Endothelial cell of umbilical vein (primary cell): ENCODE results near the gene ECHDC1. TPM values are rescaled to one million over a fixed set of nuclear protein-coding genes. Genes with fewer than 3 reads are reported as not detected.

ENCODE experiments used
- Bru-seq: library from RNA; stranded (reverse); fragments of 400-500 nt; gene quantifications from one replicate; lab custom pipeline; 2021; lab: Mats Ljungman, UMichigan
- BruChase-seq, 2 experiments: library from RNA; stranded (reverse); fragments of 400-500 nt; gene quantifications; one replicate each; lab custom pipeline; 2021; lab: Mats Ljungman, UMichigan
- BruUV-seq: library from RNA; stranded (reverse); fragments of 400-500 nt; replicated peaks from 2 replicates; lab custom pipeline; 2021; lab: Mats Ljungman, UMichigan
- CTCF ChIA-PET: fragments of 300-600, 350-600 bp; sonication (Branson Sonifier 250); formaldehyde crosslinking; loops from one replicate; lab custom pipeline; 2021; ENCODE audit warnings: antibody characterized with exemption, inconsistent platforms; lab: Charles Lee
- POLR2A ChIA-PET: fragments of 300-600, 350-600 bp; sonication (Branson Sonifier 250); formaldehyde crosslinking; loops from one replicate; lab custom pipeline; 2021; ENCODE audit warnings: antibody characterized with exemption, inconsistent platforms; lab: Charles Lee
- DNase-seq: peaks from one replicate; pipeline ENCODE4 v3.0.0-alpha.2; 2011; ENCODE audit warnings: low read depth, low spot score
- FAIRE-seq: peaks from 2 replicates; lab custom pipeline; 2011; peaks lifted over from hg19 to GRCh38; lab: Jason Lieb, UNC
- H2AFZ ChIP-seq: 2 replicates; pipeline ENCODE4 v1.6.0; 2012; ENCODE audit warnings: low read depth, low read length, control low read depth, inconsistent platforms
- H3K27ac ChIP-seq: 2 replicates; pipeline ENCODE4 v1.5.1; 2011; ENCODE audit warnings: low read depth, mild to moderate bottlenecking, control low read depth, low read length, moderate library complexity; ENCODE audit not compliant: insufficient read depth
- H3K27me3 ChIP-seq, 2 experiments: 2 replicates each; pipeline versions ENCODE4 v1.6.0 to v1.6.1; 2011; ENCODE audit warnings: low read length in 2 of 2, mixed read lengths in 1 of 2; ENCODE audit not compliant: control insufficient read depth in 2 of 2, insufficient read depth in 2 of 2
- H3K36me3 ChIP-seq, 2 experiments: 2 replicates in 1 of 2; 3 replicates in 1 of 2; pipeline ENCODE4 v1.5.1; 2011; ENCODE audit warnings: low read length in 2 of 2, mild to moderate bottlenecking in 1 of 2, moderate library complexity in 1 of 2; ENCODE audit not compliant: control insufficient read depth in 2 of 2, insufficient read depth in 2 of 2; ENCODE audit errors: extremely low read depth in 1 of 2
- H3K4me1 ChIP-seq: 3 replicates; pipeline ENCODE4 v1.5.1; 2011; ENCODE audit warnings: mild to moderate bottlenecking, low read length; ENCODE audit not compliant: control insufficient read depth, insufficient read depth; ENCODE audit errors: extremely low read depth
- H3K4me2 ChIP-seq: 2 replicates; pipeline ENCODE4 v1.6.1; 2011; ENCODE audit warnings: low read length, control low read depth, mixed read lengths; ENCODE audit not compliant: insufficient read depth
- H3K4me3 ChIP-seq, 3 experiments: fragments of 200-600 bp in 1 of 3; sonication (generic), shearing (Covaris generic) in 1 of 3; replicated peaks in 1 of 3; 2 replicates each; pipeline ENCODE4 v1.5.1; 2011 to 2016; ENCODE audit warnings: control low read depth in 3 of 3, low read length in 3 of 3, mild to moderate bottlenecking in 2 of 3, inconsistent platforms in 1 of 3, low read depth in 1 of 3, moderate library complexity in 1 of 3; ENCODE audit not compliant: insufficient read depth in 1 of 3
- H3K79me2 ChIP-seq: 2 replicates; pipeline ENCODE4 v1.6.0; 2012; ENCODE audit warnings: low read length, inconsistent platforms; ENCODE audit not compliant: control insufficient read depth, insufficient read depth
- H3K9ac ChIP-seq: replicated peaks from 2 replicates; pipeline ENCODE3; 2011; ENCODE audit warnings: low read length, control low read depth; ENCODE audit not compliant: insufficient read depth; ENCODE audit errors: extremely low read depth
- H3K9me1 ChIP-seq: replicated peaks from 3 replicates; pipeline ENCODE4 v1.6.0; 2011; ENCODE audit warnings: mild to moderate bottlenecking, low read length; ENCODE audit not compliant: control insufficient read depth, insufficient read depth; ENCODE audit errors: extremely low read depth
- H3K9me3 ChIP-seq: replicated peaks from 2 replicates; pipeline ENCODE4 v1.5.1; 2012; ENCODE audit warnings: low read length, inconsistent platforms; ENCODE audit not compliant: control insufficient read depth, insufficient read depth
- H4K20me1 ChIP-seq: replicated peaks from 2 replicates; pipeline ENCODE3; 2011; ENCODE audit warnings: mild to moderate bottlenecking, low read length; ENCODE audit not compliant: control insufficient read depth, insufficient read depth; ENCODE audit errors: extremely low read depth
- EZH2 ChIP-seq: IDR thresholded peaks from 2 replicates; pipeline ENCODE4 v1.6.1; 2012; ENCODE audit warnings: borderline replicate concordance, low read depth, mild to moderate bottlenecking, moderate library complexity, low read length, inconsistent platforms; ENCODE audit not compliant: severe bottlenecking
- FOS ChIP-seq: IDR thresholded peaks from 2 replicates; pipeline ENCODE4 v1.6.1; 2011; ENCODE audit warnings: mild to moderate bottlenecking, low read length, moderate library complexity, borderline replicate concordance; ENCODE audit not compliant: insufficient read depth
- MYC ChIP-seq: IDR thresholded peaks from one replicate; pipeline ENCODE4 v1.6.1; 2011; ENCODE audit warnings: mild to moderate bottlenecking, low read depth, low read length
- POLR2A ChIP-seq: IDR thresholded peaks from 2 replicates; pipeline ENCODE4 v1.6.1; 2012; ENCODE audit warnings: low read depth, mild to moderate bottlenecking, control low read depth, low read length
- POLR2AphosphoS5 ChIP-seq: IDR thresholded peaks from 2 replicates; pipeline ENCODE4 v1.6.1; 2012; ENCODE audit warnings: low read depth, mild to moderate bottlenecking, control low read depth, low read length, moderate library complexity; ENCODE audit not compliant: insufficient read depth
- dilution Hi-C: fragments of 300-500 bp; cut with MboI; formaldehyde crosslinking; loops from one replicate; pipeline ENCODE4 v1.15.0; 2019; ENCODE audit warnings: low sequenced_read_pairs; ENCODE audit not compliant: extremely low pct_ligation_motif_present
- intact Hi-C: fragments of 100-400 bp; cut with micrococcal nuclease; formaldehyde crosslinking; loops from one replicate; pipeline ENCODE4 v1.10.0; 2022
- long read RNA-seq: library from polyadenylated mRNA; stranded (forward); transcript quantifications from one replicate; pipeline ENCODE4 v2.0.0, GENCODE V29; 2021
- polyA minus RNA-seq, 3 experiments: library from RNA; depleted of rRNA, polyadenylated mRNA; stranded (reverse); fragments of >200 nt; gene quantifications; 1 replicate in 1 of 3; 2 replicates in 2 of 3; pipeline ENCODE4 v1.2.3, GENCODE V29; 2011
- polyA plus RNA-seq, 4 experiments: library from polyadenylated mRNA; depleted of rRNA in 3 of 4; stranded (reverse) in 3 of 4; unstranded in 1 of 4; fragments of >200 nt; gene quantifications; 2 replicates each; pipeline versions ENCODE4 v1.2.1 to v1.2.3, GENCODE V29; 2011 to 2012; ENCODE audit warnings: missing spikeins in 1 of 4
- total RNA-seq: library from RNA; stranded (reverse); gene quantifications from 2 replicates; pipeline ENCODE4 v1.2.3, GENCODE V29; 2021
- TF ChIP-seq, protein P1 (sequence below): IDR thresholded peaks from 2 replicates; pipeline ENCODE4 v1.6.1; 2011; ENCODE audit not compliant: insufficient read depth, insufficient read length

The ECHDC1 gene, protein sequence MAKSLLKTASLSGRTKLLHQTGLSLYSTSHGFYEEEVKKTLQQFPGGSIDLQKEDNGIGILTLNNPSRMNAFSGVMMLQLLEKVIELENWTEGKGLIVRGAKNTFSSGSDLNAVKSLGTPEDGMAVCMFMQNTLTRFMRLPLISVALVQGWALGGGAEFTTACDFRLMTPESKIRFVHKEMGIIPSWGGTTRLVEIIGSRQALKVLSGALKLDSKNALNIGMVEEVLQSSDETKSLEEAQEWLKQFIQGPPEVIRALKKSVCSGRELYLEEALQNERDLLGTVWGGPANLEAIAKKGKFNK
- total RNA-seq (36.7 and 36.8 TPM in 2 replicates), polyA plus RNA-seq (5.1 and 8.1 TPM in 2 replicates), polyA minus RNA-seq (7.2 and 15.2 TPM in 2 replicates), Bru-seq, nascent RNA (percentile 83 among the genes with signal in this experiment), BruChase-seq, experiment 1, labeled RNA remaining after a 6-hour chase (percentile 80 among the genes with signal in this experiment), BruChase-seq, experiment 2, labeled RNA remaining after a 2-hour chase (percentile 75 among the genes with signal in this experiment)
- 17.2 and 18.6 TPM in 2 replicates for polyA plus RNA-seq (2011; cell fraction: cytosol; rRNA removed)
- 14.6 and 19.4 TPM in 2 replicates for polyA plus RNA-seq (2011; cell fraction: nucleus; rRNA removed)
- 29.9 and 48.7 TPM in 2 replicates for polyA plus RNA-seq (2012)
- 27.7 TPM for polyA minus RNA-seq (2011; cell fraction: cytosol; rRNA and poly(A)+ RNA removed)
- 25.1 and 33.0 TPM in 2 replicates for polyA minus RNA-seq (2011; cell fraction: nucleus; rRNA and poly(A)+ RNA removed)
- long read RNA-seq, transcript ECHDC1-203 (5 exons, 1,354 nt): minor isoform, 8 of 123 reads
- long read RNA-seq, transcript ECHDC1-210 (6 exons, 2,341 nt): major isoform, 66 of 123 reads
- long read RNA-seq, partial matches to known transcripts: 33 of 123 reads
- long read RNA-seq, other reads (novel, unspliced or antisense): 11 of 123 reads

DNA sequence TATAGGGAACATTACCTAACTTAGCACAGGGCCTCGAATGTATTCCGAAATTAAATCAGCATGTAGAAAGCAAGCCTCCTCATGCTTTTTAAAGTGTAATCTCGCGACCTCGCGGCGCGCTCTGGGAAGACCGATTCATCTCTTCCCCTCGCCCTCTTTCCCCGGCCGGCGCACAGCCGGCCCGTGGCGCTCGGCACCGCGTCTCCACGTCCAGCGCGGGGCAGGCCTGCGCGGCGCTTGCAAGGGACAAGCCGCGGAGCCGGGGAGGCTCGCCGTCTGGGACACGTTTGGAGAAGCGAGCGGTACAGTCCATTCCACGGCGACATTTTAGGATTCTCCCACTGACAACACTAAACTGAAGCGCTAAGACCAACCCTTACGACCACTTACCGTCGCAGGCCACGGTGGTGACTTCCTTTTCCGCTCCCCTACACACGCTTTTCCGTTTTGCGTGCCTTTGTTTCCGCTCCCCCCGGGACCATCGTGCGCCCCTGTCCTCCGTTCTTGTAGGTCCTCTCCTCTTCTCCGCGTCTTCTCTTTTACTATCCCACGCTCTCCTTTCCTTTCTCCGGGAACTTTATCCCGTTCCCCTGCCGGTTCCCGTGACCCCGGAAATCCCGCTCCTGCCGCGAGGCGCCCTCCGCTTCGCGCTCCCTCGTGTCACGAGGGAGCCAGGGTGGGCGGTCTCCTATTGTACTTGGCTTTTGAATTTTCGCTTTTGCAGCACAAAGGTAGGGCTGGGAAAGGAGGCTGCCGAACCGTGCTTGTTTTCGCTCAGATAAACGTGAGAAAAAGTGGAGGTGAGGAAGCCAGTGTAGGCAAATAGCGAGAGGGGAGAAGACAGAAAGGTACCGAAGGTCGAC is at the start of gene ECHDC1:
Gene ECHDC1 (minus strand): TSS at position 664 of the 863 bp plus-strand sequence. CDS start 12,581 bp downstream, outside the sequence.
- Histone ChIP-seq H3K9me3 (no peaks in the 10 kb centered on the region), H3K4me2 (peak within 1 kb of the TSS; percentile 95), H2AFZ (peak within 1 kb of the TSS; percentile 96), H3K4me1 (peaks cover 20% of the 10 kb centered on the region), H3K27me3 (no peaks in the 10 kb centered on the region), H4K20me1 (no peaks in the 10 kb centered on the region), H3K79me2 (peaks cover 35% of the 10 kb centered on the region), H3K36me3 (no peaks in the 10 kb centered on the region), H3K4me3 (peak within 1 kb of the TSS; percentile 48 to 94 (median 86)), H3K9ac (peak within 1 kb of the TSS; percentile 92), H3K9me1 (no peaks in the 10 kb centered on the region), H3K27ac (peak within 1 kb of the TSS; percentile 88)
- no peak for TF ChIP-seq EZH2
- peak; percentile 42 for TF ChIP-seq MYC
- peak; percentile 74 for TF ChIP-seq POLR2A
- no peak for TF ChIP-seq FOS
- TF ChIP-seq, protein P1, sequence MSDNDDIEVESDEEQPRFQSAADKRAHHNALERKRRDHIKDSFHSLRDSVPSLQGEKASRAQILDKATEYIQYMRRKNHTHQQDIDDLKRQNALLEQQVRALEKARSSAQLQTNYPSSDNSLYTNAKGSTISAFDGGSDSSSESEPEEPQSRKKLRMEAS: peak; percentile 60
- TF ChIP-seq POLR2AphosphoS5: peak; percentile 85
- ChIA-PET CTCF (interaction anchor here (0.8 to 2.5 kb wide), 10 partner anchors 13 to 196 kb away, joined by 3 to 11 read pairs (median 4); partner anchors contain the start of gene RNF146), POLR2A (interaction anchor here (1.0 kb wide), 1 partner anchor 42 kb away, joined by 7 read pairs; no protein-coding TSS in a partner anchor)
- dilution Hi-C loops: no loop called here
- BruUV-seq: TSS peak; percentile 85
- intact Hi-C loops: loop anchor here (1.0 to 2.0 kb wide), 3 partner anchors 41 to 77 kb away; partner anchors contain the start of gene RNF146
- DNase-seq (peak; percentile 79), FAIRE-seq (peak; percentile 59)
